ENCODE data around the gene CHCHD1.
"Not testable (repeated sequence)": the region's sequence is repeated elsewhere in the genome, so short reads cannot be mapped to it uniquely, and the experiment has no call there.

Gene CHCHD1

GRCh38 chr10:73769396-73769795, 12.5 kb upstream of the CHCHD1 start:
- DNase-seq: no peak

- peak in 1 of 2 experiments; percentile 77 for DNase-seq
Observed at GRCh38 chr10:73771722-73772280, 10.0 kb upstream of the CHCHD1 start.

- DNase-seq: peak; percentile 27 to 79
Observed at GRCh38 chr10:73772281-73773151, 9.3 kb upstream of the CHCHD1 start.

- DNase-seq: peak in 1 of 2 experiments; percentile 45
Observed at GRCh38 chr10:73773152-73773879, 8.5 kb upstream of the CHCHD1 start.

- DNase-seq: peak in 1 of 2 experiments; percentile 21
Observed at GRCh38 chr10:73774637-73775036, 7.2 kb upstream of the CHCHD1 start.

- DNase-seq: no peak
Observed at GRCh38 chr10:73779018-73779417, 2.8 kb upstream of the CHCHD1 start.

GRCh38 chr10:73779539-73780197, 2.2 kb upstream of the CHCHD1 start:
- no peak for DNase-seq

GRCh38 chr10:73780301-73780700, 1.5 kb upstream of the CHCHD1 start:
- DNase-seq: no peak

- no peak for DNase-seq
Observed at GRCh38 chr10:73780966-73781365, 882 bp upstream of the CHCHD1 start.

- no peak for DNase-seq
Observed at GRCh38 chr10:73781548-73781878, 335 bp upstream of the CHCHD1 start.

GRCh38 chr10:73782749-73783085, 869 bp downstream of the CHCHD1 start:
- no peak for DNase-seq

- DNase-seq: peak; percentile 89 to 91
Observed at GRCh38 chr10:73785211-73785720, 3.4 kb downstream of the CHCHD1 start, which contains the start of gene ZSWIM8. Gene ZSWIM8, plus strand, starts transcription at chr10:73785606. Its CDS starts 273 bp downstream, at chr10:73785879.

- DNase-seq: peak in 1 of 2 experiments; percentile 24
Observed at GRCh38 chr10:73785721-73786511, 4.1 kb downstream of the CHCHD1 start.

- no peak for DNase-seq
Observed at GRCh38 chr10:73786512-73786885, 4.7 kb downstream of the CHCHD1 start.

- DNase-seq: not testable (repeated sequence)
Observed at GRCh38 chr10:73787031-73787800, 5.4 kb downstream of the CHCHD1 start.

- no peak for DNase-seq
Observed at GRCh38 chr10:73788864-73789658, 7.2 kb downstream of the CHCHD1 start.

- DNase-seq: no peak
Observed at GRCh38 chr10:73789659-73790055, 7.8 kb downstream of the CHCHD1 start.

GRCh38 chr10:73790886-73791625, 9.2 kb downstream of the CHCHD1 start:
- DNase-seq: no peak

- no peak for DNase-seq
Observed at GRCh38 chr10:73791871-73792400, 10.1 kb downstream of the CHCHD1 start.

GRCh38 chr10:73793456-73793855, 11.6 kb downstream of the CHCHD1 start:
- DNase-seq: no peak
